Panc1 (cell line): ENCODE results near the gene NR5A1. TPM values are rescaled to one million over a fixed set of nuclear protein-coding genes. Genes with fewer than 3 reads are reported as not detected.

Source experiments
- ATAC-seq: fragments of 200-7000 bp; cut with Tn5 transposase; 2 replicates; pipeline ENCODE4 v1.9.1; 2020; ENCODE audit warnings: mild to moderate bottlenecking, moderate library complexity
- BruUV-seq: library from RNA; stranded (reverse); fragments of 400-500 nt; replicated peaks from 2 replicates; lab custom pipeline; 2021; lab: Mats Ljungman, UMichigan
- CTCF ChIA-PET: fragments of 300-600 bp; sonication (Branson Sonifier 250); formaldehyde crosslinking; loops from one replicate; lab custom pipeline; 2022; ENCODE audit warnings: antibody characterized with exemption; lab: Charles Lee
- POLR2A ChIA-PET: fragments of 300-600 bp; sonication (Branson Sonifier 250); formaldehyde crosslinking; loops from one replicate; lab custom pipeline; 2022; ENCODE audit warnings: antibody characterized with exemption; lab: Charles Lee
- DNase-seq: peaks from one replicate; pipeline ENCODE4 v3.0.0-alpha.2; 2010; ENCODE audit warnings: low read depth, low spot score
- H3K27ac ChIP-seq: 2 replicates; pipeline ENCODE4 v1.5.1; 2011; ENCODE audit warnings: mild to moderate bottlenecking, low read length, inconsistent platforms
- H3K27me3 ChIP-seq: fragments of 200-500 bp; sonication (Bioruptor generic); 2 replicates; pipeline ENCODE4 v1.6.0; 2014; ENCODE audit warnings: low read length, inconsistent platforms; ENCODE audit not compliant: control insufficient read depth, insufficient read depth
- H3K36me3 ChIP-seq: fragments of 200-500 bp; sonication (Bioruptor generic); 2 replicates; pipeline ENCODE4 v1.5.1; 2014; ENCODE audit warnings: inconsistent platforms, mild to moderate bottlenecking, low read length, moderate library complexity; ENCODE audit not compliant: control insufficient read depth, insufficient read depth
- H3K4me1 ChIP-seq: 2 replicates; pipeline ENCODE4 v1.5.1; 2011; ENCODE audit warnings: inconsistent platforms, mild to moderate bottlenecking, low read length, moderate library complexity; ENCODE audit not compliant: control insufficient read depth, insufficient read depth
- H3K4me3 ChIP-seq, 2 experiments: 2 replicates each; pipeline ENCODE4 v1.5.1; 2011 to 2012; ENCODE audit warnings: low read depth in 2 of 2, low read length in 2 of 2, mild to moderate bottlenecking in 2 of 2, inconsistent platforms in 1 of 2, moderate library complexity in 1 of 2
- H3K9me3 ChIP-seq: fragments of 200-500 bp; sonication (Bioruptor generic); 2 replicates; pipeline ENCODE4 v1.5.1; 2014; ENCODE audit warnings: low read depth, mild to moderate bottlenecking, inconsistent platforms, low read length, moderate library complexity; ENCODE audit not compliant: control insufficient read depth, insufficient read depth
- POLR2AphosphoS5 ChIP-seq: IDR thresholded peaks from 2 replicates; pipeline ENCODE4 v1.6.1; 2012; ENCODE audit warnings: mild to moderate bottlenecking, low read depth, low read length, moderate library complexity
- SIN3A ChIP-seq: IDR thresholded peaks from 2 replicates; pipeline ENCODE4 v1.6.1; 2012; ENCODE audit warnings: low read depth, mild to moderate bottlenecking, low read length, moderate library complexity, borderline replicate concordance; ENCODE audit not compliant: insufficient read depth
- TCF7L2 ChIP-seq: IDR thresholded peaks from 2 replicates; pipeline ENCODE4 v1.6.1; 2011; ENCODE audit warnings: mild to moderate bottlenecking, low read depth, low read length, inconsistent platforms
- in situ Hi-C: cut with HindIII; loops from 2 replicates; pipeline ENCODE4 v1.10.0; 2016; ENCODE audit warnings: low sequenced_read_pairs, low pct_unique_long_range_greater_than_20kb
- intact Hi-C: fragments of 100-400 bp; cut with micrococcal nuclease; formaldehyde crosslinking; loops from one replicate; pipeline ENCODE4 v1.10.0; 2022; ENCODE audit not compliant: unreplicated experiment
- total RNA-seq: library from RNA; stranded (reverse); gene quantifications from one replicate; pipeline ENCODE4 v1.2.1, GENCODE V29; 2021; ENCODE audit not compliant: unreplicated experiment
- TF ChIP-seq, protein P1 (sequence below): fragments of 450-650 bp; IDR thresholded peaks from 2 replicates; pipeline ENCODE4 v1.5.1; 2017; ENCODE audit warnings: mild to moderate bottlenecking
- TF ChIP-seq, protein P2 (sequence below), 2 experiments: IDR thresholded peaks; 2 replicates each; pipeline ENCODE4 v1.6.1; 2011 to 2012; ENCODE audit warnings: low read depth in 2 of 2, control low read depth in 1 of 2, low read length in 1 of 2, mild to moderate bottlenecking in 1 of 2, moderate library complexity in 1 of 2; ENCODE audit not compliant: insufficient read depth in 1 of 2

NR5A1 gene
- total RNA-seq, 1 experiment from 2014 or later: 2.5 TPM

DNA sequence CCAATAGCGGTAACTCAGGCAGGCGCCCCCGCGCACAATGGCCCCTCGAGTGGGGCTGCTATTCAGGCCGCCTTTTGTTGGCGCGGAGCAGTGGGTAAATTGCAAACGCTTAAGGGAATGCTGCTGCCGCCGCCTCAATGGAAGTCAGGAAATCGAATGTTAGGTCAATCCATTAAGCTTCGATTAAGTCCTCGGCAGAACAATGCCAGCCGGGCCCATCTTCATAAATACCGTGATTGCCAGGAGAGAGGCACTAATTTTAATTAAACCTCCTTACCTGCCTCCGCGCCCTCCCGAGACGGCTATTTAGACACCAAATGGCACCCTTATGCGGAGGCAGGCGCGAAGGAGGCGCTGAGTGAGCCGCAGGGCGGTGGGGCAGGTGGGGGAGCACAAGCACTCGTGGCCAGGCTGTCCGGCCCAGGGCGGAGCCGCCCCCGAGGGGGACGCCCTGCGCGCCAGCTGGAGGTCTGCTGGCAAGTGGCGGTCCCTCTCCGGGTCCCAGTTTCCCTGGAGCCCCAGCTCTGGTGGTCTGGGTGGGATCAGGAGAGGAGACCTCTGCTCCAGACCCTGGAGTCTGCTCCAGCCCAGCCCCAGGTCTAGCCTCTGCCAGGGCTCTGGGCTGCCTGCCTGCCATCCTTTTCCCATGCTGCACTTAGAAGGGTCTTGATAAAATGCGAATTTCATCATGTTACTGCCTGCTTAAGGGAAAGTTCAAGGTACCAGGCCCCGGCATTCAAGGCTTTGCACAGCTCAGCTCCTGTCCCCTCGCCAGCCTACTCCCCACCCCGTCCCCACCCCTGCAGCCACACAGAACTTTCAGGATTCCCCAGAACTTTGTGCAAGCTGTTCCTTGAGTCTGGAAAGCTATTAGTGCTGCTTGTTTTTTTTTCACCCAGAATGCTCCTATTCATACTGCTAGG, 19.7 kb downstream of the NR5A1 start:
- CTCF ChIA-PET: no interaction called here
- no peaks in the 10 kb centered on the region for H3K4me1 ChIP-seq
- no TSS peak for BruUV-seq
- in situ Hi-C loops (no loop called here), intact Hi-C loops (no loop called here)
- no peak for DNase-seq
- no peaks in the 10 kb centered on the region for H3K27me3 ChIP-seq
- no peaks in the 10 kb centered on the region for H3K36me3 ChIP-seq
- no peak overlapping the region for H3K4me3 ChIP-seq
- TF ChIP-seq, protein P1, sequence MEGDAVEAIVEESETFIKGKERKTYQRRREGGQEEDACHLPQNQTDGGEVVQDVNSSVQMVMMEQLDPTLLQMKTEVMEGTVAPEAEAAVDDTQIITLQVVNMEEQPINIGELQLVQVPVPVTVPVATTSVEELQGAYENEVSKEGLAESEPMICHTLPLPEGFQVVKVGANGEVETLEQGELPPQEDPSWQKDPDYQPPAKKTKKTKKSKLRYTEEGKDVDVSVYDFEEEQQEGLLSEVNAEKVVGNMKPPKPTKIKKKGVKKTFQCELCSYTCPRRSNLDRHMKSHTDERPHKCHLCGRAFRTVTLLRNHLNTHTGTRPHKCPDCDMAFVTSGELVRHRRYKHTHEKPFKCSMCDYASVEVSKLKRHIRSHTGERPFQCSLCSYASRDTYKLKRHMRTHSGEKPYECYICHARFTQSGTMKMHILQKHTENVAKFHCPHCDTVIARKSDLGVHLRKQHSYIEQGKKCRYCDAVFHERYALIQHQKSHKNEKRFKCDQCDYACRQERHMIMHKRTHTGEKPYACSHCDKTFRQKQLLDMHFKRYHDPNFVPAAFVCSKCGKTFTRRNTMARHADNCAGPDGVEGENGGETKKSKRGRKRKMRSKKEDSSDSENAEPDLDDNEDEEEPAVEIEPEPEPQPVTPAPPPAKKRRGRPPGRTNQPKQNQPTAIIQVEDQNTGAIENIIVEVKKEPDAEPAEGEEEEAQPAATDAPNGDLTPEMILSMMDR: no peak
- no peak for ATAC-seq
- H3K27ac ChIP-seq: no peak overlapping the region
- POLR2A ChIA-PET: no interaction called here
- H3K9me3 ChIP-seq: no peaks in the 10 kb centered on the region

DNA sequence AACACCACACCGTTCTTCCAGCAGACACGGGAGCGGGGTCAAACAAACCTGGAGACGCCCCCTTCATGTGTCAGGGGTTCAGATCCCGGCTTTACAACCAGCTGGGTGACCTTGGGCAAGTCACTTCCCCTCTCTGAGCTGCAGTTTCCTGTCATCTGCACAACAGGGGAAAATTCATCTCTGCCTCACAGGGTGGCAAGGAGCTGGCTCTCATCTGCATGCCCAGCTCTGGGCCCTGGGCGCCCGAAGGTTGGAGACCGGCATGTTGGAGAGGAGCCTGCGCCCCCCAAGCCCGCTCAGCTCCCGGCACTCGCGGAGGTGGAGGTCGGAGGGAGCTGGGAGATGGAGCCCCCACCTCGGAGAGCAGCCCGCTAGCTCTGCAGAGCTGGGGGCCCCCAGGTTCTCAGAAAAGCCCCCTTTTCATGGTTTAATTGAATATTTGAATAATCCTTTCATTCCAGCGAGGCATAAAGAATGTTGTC, 20.4 kb downstream of the NR5A1 start:
- H3K27me3 ChIP-seq: no peaks in the 10 kb centered on the region
- POLR2A ChIA-PET: no interaction called here
- H3K27ac ChIP-seq: no peak overlapping the region
- no TSS peak for BruUV-seq
- intact Hi-C loops (no loop called here), in situ Hi-C loops (no loop called here)
- H3K9me3 ChIP-seq: no peaks in the 10 kb centered on the region
- H3K36me3 ChIP-seq: no peaks in the 10 kb centered on the region
- ATAC-seq: no peak
- no peak for DNase-seq
- no peak overlapping the region for H3K4me3 ChIP-seq
- CTCF ChIA-PET: no interaction called here
- TF ChIP-seq, protein P1: no peak
- TF ChIP-seq TCF7L2 (no peak), POLR2AphosphoS5 (no peak), SIN3A (no peak)
- TF ChIP-seq, protein P2, sequence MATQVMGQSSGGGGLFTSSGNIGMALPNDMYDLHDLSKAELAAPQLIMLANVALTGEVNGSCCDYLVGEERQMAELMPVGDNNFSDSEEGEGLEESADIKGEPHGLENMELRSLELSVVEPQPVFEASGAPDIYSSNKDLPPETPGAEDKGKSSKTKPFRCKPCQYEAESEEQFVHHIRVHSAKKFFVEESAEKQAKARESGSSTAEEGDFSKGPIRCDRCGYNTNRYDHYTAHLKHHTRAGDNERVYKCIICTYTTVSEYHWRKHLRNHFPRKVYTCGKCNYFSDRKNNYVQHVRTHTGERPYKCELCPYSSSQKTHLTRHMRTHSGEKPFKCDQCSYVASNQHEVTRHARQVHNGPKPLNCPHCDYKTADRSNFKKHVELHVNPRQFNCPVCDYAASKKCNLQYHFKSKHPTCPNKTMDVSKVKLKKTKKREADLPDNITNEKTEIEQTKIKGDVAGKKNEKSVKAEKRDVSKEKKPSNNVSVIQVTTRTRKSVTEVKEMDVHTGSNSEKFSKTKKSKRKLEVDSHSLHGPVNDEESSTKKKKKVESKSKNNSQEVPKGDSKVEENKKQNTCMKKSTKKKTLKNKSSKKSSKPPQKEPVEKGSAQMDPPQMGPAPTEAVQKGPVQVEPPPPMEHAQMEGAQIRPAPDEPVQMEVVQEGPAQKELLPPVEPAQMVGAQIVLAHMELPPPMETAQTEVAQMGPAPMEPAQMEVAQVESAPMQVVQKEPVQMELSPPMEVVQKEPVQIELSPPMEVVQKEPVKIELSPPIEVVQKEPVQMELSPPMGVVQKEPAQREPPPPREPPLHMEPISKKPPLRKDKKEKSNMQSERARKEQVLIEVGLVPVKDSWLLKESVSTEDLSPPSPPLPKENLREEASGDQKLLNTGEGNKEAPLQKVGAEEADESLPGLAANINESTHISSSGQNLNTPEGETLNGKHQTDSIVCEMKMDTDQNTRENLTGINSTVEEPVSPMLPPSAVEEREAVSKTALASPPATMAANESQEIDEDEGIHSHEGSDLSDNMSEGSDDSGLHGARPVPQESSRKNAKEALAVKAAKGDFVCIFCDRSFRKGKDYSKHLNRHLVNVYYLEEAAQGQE (IDR thresholded peaks at IDR 0.05; ENCODE audit: insufficient read depth in 1 of 2, low read depth in 2 of 2, low read length in 1 of 2): no peak
- H3K4me1 ChIP-seq: no peaks in the 10 kb centered on the region
